H9 (cell line): Measurements from ENCODE around the gene DSE. TPM values are rescaled to one million over a fixed set of nuclear protein-coding genes. Genes with fewer than 3 reads are reported as not detected.

Experiments used
- DNase-seq: peaks from one replicate; pipeline ENCODE4 v3.0.0-alpha.2; 2017
- H2AFZ ChIP-seq: one replicate; pipeline ENCODE4 v1.6.1; 2013; ENCODE audit warnings: mild to moderate bottlenecking, low read length, control low read depth, moderate library complexity
- H2AK5ac ChIP-seq: 2 replicates; pipeline ENCODE4 v1.6.1; 2013; ENCODE audit warnings: low read length, control low read depth, mixed read lengths; ENCODE audit not compliant: insufficient read length
- H2BK120ac ChIP-seq: one replicate; pipeline ENCODE4 v1.6.1; 2013; ENCODE audit warnings: low read depth, mild to moderate bottlenecking, low read length, control low read depth, inconsistent platforms; ENCODE audit not compliant: poor library complexity, severe bottlenecking
- H2BK12ac ChIP-seq: 2 replicates; pipeline ENCODE4 v1.6.1; 2013; ENCODE audit warnings: low read length, control low read depth, mixed read lengths, low read depth; ENCODE audit not compliant: insufficient read length
- H2BK15ac ChIP-seq: 2 replicates; pipeline ENCODE4 v1.6.1; 2013; ENCODE audit warnings: low read depth, low read length, control low read depth
- H2BK20ac ChIP-seq: one replicate; pipeline ENCODE4 v1.6.1; 2013; ENCODE audit warnings: low read depth, mild to moderate bottlenecking, low read length, control low read depth, inconsistent platforms; ENCODE audit not compliant: poor library complexity, severe bottlenecking
- H2BK5ac ChIP-seq: 2 replicates; pipeline ENCODE4 v1.6.1; 2013; ENCODE audit warnings: low read length, control low read depth, mixed read lengths; ENCODE audit not compliant: insufficient read length
- H3K14ac ChIP-seq: 2 replicates; pipeline ENCODE4 v1.6.1; 2013; ENCODE audit warnings: low read length, control low read depth; ENCODE audit not compliant: insufficient read depth
- H3K18ac ChIP-seq: 2 replicates; pipeline ENCODE4 v1.6.1; 2013; ENCODE audit warnings: low read depth, mild to moderate bottlenecking, mixed read lengths, low read length, control low read depth; ENCODE audit not compliant: insufficient read length
- H3K23ac ChIP-seq: 2 replicates; pipeline ENCODE4 v1.6.1; 2013; ENCODE audit warnings: low read length, control low read depth, mixed read lengths, low read depth; ENCODE audit not compliant: insufficient read length
- H3K23me2 ChIP-seq: 2 replicates; pipeline ENCODE4 v1.6.1; 2013; ENCODE audit warnings: low read depth, mild to moderate bottlenecking, mixed read lengths, low read length, control low read depth; ENCODE audit not compliant: insufficient read length, poor library complexity, severe bottlenecking
- H3K27ac ChIP-seq: 2 replicates; pipeline ENCODE4 v1.5.1; 2013; ENCODE audit warnings: low read length, control low read depth, mixed read lengths, low read depth; ENCODE audit not compliant: insufficient read length
- H3K27me3 ChIP-seq: 2 replicates; pipeline ENCODE4 v1.6.1; 2013; ENCODE audit warnings: low read length, control low read depth, inconsistent platforms; ENCODE audit not compliant: insufficient read depth
- H3K4ac ChIP-seq: 2 replicates; pipeline ENCODE4 v1.6.1; 2013; ENCODE audit warnings: low read depth, mild to moderate bottlenecking, control low read depth, inconsistent platforms, low read length, moderate library complexity
- H3K4me1 ChIP-seq: 2 replicates; pipeline ENCODE4 v1.6.1; 2013; ENCODE audit warnings: low read length, control low read depth, inconsistent platforms; ENCODE audit not compliant: insufficient read depth
- H3K4me2 ChIP-seq: 2 replicates; pipeline ENCODE4 v1.6.1; 2013; ENCODE audit warnings: low read length, control low read depth, mixed read lengths; ENCODE audit not compliant: insufficient read length, insufficient read depth
- H3K56ac ChIP-seq: 2 replicates; pipeline ENCODE4 v1.6.1; 2013; ENCODE audit warnings: low read depth, mild to moderate bottlenecking, mixed read lengths, low read length, control low read depth; ENCODE audit not compliant: insufficient read length
- H3K79me1 ChIP-seq: 2 replicates; pipeline ENCODE4 v1.6.1; 2013; ENCODE audit warnings: low read depth, mild to moderate bottlenecking, moderate library complexity, low read length, control low read depth, inconsistent platforms; ENCODE audit not compliant: insufficient read depth, poor library complexity, severe bottlenecking
- H3K79me2 ChIP-seq: 2 replicates; pipeline ENCODE4 v1.6.1; 2013; ENCODE audit warnings: low read length, control low read depth, inconsistent platforms; ENCODE audit not compliant: insufficient read depth
- H3K9ac ChIP-seq: 2 replicates; pipeline ENCODE4 v1.6.1; 2013; ENCODE audit warnings: low read length, control low read depth, mixed read lengths; ENCODE audit not compliant: insufficient read length; ENCODE audit errors: extremely low read depth
- H3K9me3 ChIP-seq: one replicate; pipeline ENCODE4 v1.6.1; 2013; ENCODE audit warnings: low read depth, low read length, inconsistent platforms; ENCODE audit not compliant: control insufficient read depth
- H3T11ph ChIP-seq: one replicate; pipeline ENCODE4 v1.6.1; 2013; ENCODE audit warnings: mild to moderate bottlenecking, low read length, control low read depth, inconsistent platforms
- H4K20me1 ChIP-seq: one replicate; pipeline ENCODE4 v1.6.1; 2013; ENCODE audit not compliant: control insufficient read depth, insufficient read length, insufficient read depth
- H4K5ac ChIP-seq: 2 replicates; pipeline ENCODE4 v1.6.1; 2013; ENCODE audit warnings: low read depth, mild to moderate bottlenecking, mixed read lengths, low read length, control low read depth; ENCODE audit not compliant: insufficient read length
- H4K8ac ChIP-seq: replicated peaks from 2 replicates; pipeline ENCODE4 v1.6.1; 2013; ENCODE audit warnings: low read length, control low read depth, mixed read lengths, low read depth; ENCODE audit not compliant: insufficient read length
- H4K91ac ChIP-seq: 2 replicates; pipeline ENCODE4 v1.6.1; 2013; ENCODE audit warnings: low read depth, mild to moderate bottlenecking, moderate library complexity, mixed read lengths, low read length, control low read depth; ENCODE audit not compliant: insufficient read length
- H3K27ac Mint-ChIP-seq, 3 experiments: 2 replicates in 2 of 3; 3 replicates in 1 of 3; pipeline ENCODE4 v1.8.0; 2020 to 2021; ENCODE audit warnings: mixed read lengths in 3 of 3, mild to moderate bottlenecking in 1 of 3, moderate library complexity in 1 of 3
- H3K27me3 Mint-ChIP-seq: 2 replicates; pipeline ENCODE4 v1.8.0; 2021; ENCODE audit warnings: low read depth, mild to moderate bottlenecking, moderate library complexity, mixed read lengths
- H3K36me3 Mint-ChIP-seq, 3 experiments: 2 replicates in 2 of 3; 3 replicates in 1 of 3; pipeline ENCODE4 v1.8.0; 2020 to 2021; ENCODE audit warnings: low read depth in 3 of 3, mixed read lengths in 3 of 3; ENCODE audit not compliant: insufficient read depth in 1 of 3
- H3K4me1 Mint-ChIP-seq, 2 experiments: 2 replicates each; pipeline ENCODE4 v1.8.0; 2020; ENCODE audit warnings: mixed read lengths in 2 of 2
- H3K4me3 Mint-ChIP-seq, 2 experiments: 2 replicates in 1 of 2; 3 replicates in 1 of 2; pipeline ENCODE4 v1.8.0; 2020 to 2021; ENCODE audit warnings: mild to moderate bottlenecking in 2 of 2, mixed read lengths in 2 of 2, moderate library complexity in 1 of 2
- H3K9me3 Mint-ChIP-seq, 2 experiments: 2 replicates in 1 of 2; 3 replicates in 1 of 2; pipeline ENCODE4 v1.8.0; 2020; ENCODE audit warnings: mild to moderate bottlenecking in 2 of 2, mixed read lengths in 2 of 2, moderate library complexity in 1 of 2
- WGBS: extraction: QIAGEN DNeasy Blood & Tissue Kit; methylation state at CpG from one replicate; pipeline ENCODE4 v1.1.7; 2013; ENCODE audit warnings: missing lambda C conversion rate, low lambda C conversion rate, mixed read lengths; ENCODE audit not compliant: insufficient read length; ENCODE audit errors: extremely low coverage; 5-methylcytosine and 5-hydroxymethylcytosine counted together
- total RNA-seq: library from RNA; stranded (reverse); gene quantifications from 2 replicates; pipeline ENCODE4 v1.2.1, GENCODE V29; 2021
- TF ChIP-seq, protein P1 (sequence below): fragments of 200-600 bp; sonication (generic); conservative IDR thresholded peaks from 3 replicates; pipeline ENCODE4 v1.8.0; 2021; ENCODE audit warnings: antibody characterized with exemption, mild to moderate bottlenecking

Gene DSE
- total RNA-seq, 1 experiment from 2014 or later = 45.6 TPM

DNA sequence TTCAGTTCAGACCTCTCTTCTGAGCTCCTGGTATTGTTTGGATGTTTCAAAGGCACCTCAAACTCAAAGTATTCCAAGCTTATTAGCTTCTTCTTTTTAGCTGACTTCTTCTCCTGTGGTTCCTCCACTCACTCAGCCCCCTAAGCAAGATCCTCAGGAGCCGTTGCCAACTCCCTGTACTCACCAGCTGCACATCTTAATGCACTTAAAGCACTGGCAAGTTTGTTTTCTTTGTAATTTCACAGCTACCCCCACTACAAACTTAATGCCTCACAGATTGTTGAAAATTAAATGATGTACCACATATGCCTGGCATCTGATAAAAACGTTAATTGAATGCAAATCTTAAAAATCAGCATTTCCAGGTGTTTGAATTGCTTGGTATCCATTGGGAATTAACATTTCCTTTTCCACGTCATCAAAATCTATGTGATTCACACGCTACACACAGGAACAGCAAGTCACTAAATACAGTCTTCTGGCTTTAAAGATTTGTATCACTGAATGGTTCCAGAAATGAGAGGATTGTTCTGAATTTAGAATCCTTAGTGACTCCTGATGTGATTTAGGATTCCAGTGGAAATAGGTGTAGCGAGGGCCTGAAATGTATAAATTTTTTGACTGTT lies 114.9 kb downstream of the DSE start:
- no peak overlapping the region for H3K4me3 Mint-ChIP-seq
- peaks cover 2 to 3% of the 10 kb centered on the region in 2 experiments; a peak in 4 of 5 replicates for H3K9me3 Mint-ChIP-seq
- Histone ChIP-seq H2AFZ (no peak overlapping the region), H3K9me3 (no peaks in the 10 kb centered on the region), H3K4me1 (no peaks in the 10 kb centered on the region), H3K23ac (no peak overlapping the region), H2BK5ac (no peak overlapping the region), H3K79me2 (no peaks in the 10 kb centered on the region), H4K5ac (no peak overlapping the region), H3K56ac (no peak overlapping the region), H3K27ac (no peak overlapping the region), H2BK20ac (no peak overlapping the region), H3K9ac (no peak overlapping the region), H3K79me1 (no peaks in the 10 kb centered on the region), H4K8ac (no peak overlapping the region), H3T11ph (no peak overlapping the region), H3K23me2 (no peaks in the 10 kb centered on the region), H2BK15ac (no peak overlapping the region), H2BK12ac (no peak overlapping the region), H3K18ac (no peak overlapping the region), H3K4ac (no peak overlapping the region), H4K20me1 (no peaks in the 10 kb centered on the region), H3K4me2 (no peak overlapping the region), H2BK120ac (no peak overlapping the region), H3K14ac (no peak overlapping the region), H4K91ac (no peak overlapping the region), H2AK5ac (no peak overlapping the region), H3K27me3 (no peaks in the 10 kb centered on the region)
- no peak for DNase-seq
- H3K36me3 Mint-ChIP-seq = peaks cover 0 to 1% (median 0%) of the 10 kb centered on the region in 3 experiments; a peak in 1 of 7 replicates
- TF ChIP-seq, protein P1, sequence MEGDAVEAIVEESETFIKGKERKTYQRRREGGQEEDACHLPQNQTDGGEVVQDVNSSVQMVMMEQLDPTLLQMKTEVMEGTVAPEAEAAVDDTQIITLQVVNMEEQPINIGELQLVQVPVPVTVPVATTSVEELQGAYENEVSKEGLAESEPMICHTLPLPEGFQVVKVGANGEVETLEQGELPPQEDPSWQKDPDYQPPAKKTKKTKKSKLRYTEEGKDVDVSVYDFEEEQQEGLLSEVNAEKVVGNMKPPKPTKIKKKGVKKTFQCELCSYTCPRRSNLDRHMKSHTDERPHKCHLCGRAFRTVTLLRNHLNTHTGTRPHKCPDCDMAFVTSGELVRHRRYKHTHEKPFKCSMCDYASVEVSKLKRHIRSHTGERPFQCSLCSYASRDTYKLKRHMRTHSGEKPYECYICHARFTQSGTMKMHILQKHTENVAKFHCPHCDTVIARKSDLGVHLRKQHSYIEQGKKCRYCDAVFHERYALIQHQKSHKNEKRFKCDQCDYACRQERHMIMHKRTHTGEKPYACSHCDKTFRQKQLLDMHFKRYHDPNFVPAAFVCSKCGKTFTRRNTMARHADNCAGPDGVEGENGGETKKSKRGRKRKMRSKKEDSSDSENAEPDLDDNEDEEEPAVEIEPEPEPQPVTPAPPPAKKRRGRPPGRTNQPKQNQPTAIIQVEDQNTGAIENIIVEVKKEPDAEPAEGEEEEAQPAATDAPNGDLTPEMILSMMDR = no peak
- no peaks in the 10 kb centered on the region for H3K4me1 Mint-ChIP-seq
- H3K27ac Mint-ChIP-seq = no peak overlapping the region; a peak in 1 of 7 replicates
- no CpG with 5 or more reads among the region's 5 CpGs for WGBS
- peaks cover 6% of the 10 kb centered on the region for H3K27me3 Mint-ChIP-seq
